Measurements from ENCODE around the gene SEM1. TPM values are rescaled to one million over a fixed set of nuclear protein-coding genes. Genes with fewer than 3 reads are reported as not detected.

SEM1 gene
- total RNA-seq, 2 experiments from 2014 or later, result 34.7 to 36.4 TPM

DNA sequence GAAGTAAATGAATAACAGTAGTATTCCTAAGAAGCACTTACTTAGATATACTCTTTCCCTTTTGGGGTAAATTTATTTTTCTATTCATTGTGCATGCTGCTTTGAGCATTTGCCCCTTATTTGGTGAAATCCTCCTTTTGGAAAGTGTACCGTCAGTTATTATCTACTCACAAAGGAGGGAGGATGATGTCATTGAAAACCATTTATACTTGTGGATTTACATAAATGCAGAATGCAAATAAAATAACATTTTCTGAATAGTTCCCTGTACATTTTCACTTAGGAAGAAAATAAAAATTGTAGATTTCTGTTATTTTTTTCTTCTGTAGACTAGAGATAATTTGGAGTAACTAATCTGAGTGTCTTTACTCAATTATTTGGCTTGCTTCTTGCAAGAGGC is 29.5 kb upstream of the SEM1 start:
- CTCF ChIA-PET, result no interaction called here
- no peaks in the 10 kb centered on the region for H3K9me3 Mint-ChIP-seq
- no peak for ATAC-seq
- intact Hi-C loops (cut with micrococcal nuclease), result no loop called here
- no peak overlapping the region for H3K4me3 Mint-ChIP-seq
- TF ChIP-seq, protein P1, sequence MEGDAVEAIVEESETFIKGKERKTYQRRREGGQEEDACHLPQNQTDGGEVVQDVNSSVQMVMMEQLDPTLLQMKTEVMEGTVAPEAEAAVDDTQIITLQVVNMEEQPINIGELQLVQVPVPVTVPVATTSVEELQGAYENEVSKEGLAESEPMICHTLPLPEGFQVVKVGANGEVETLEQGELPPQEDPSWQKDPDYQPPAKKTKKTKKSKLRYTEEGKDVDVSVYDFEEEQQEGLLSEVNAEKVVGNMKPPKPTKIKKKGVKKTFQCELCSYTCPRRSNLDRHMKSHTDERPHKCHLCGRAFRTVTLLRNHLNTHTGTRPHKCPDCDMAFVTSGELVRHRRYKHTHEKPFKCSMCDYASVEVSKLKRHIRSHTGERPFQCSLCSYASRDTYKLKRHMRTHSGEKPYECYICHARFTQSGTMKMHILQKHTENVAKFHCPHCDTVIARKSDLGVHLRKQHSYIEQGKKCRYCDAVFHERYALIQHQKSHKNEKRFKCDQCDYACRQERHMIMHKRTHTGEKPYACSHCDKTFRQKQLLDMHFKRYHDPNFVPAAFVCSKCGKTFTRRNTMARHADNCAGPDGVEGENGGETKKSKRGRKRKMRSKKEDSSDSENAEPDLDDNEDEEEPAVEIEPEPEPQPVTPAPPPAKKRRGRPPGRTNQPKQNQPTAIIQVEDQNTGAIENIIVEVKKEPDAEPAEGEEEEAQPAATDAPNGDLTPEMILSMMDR (IDR thresholded peaks at IDR 0.05), result no peak
- H3K36me3 Mint-ChIP-seq (ENCODE audit: low read depth), result no peaks in the 10 kb centered on the region
- no peak overlapping the region for H3K27ac Mint-ChIP-seq
- POLR2A ChIA-PET, result no interaction called here
- peaks cover 16% of the 10 kb centered on the region for H3K27me3 Mint-ChIP-seq
- DNase-seq, result no peak
- H3K4me1 Mint-ChIP-seq (ENCODE audit: low read depth), result no peaks in the 10 kb centered on the region

DNA sequence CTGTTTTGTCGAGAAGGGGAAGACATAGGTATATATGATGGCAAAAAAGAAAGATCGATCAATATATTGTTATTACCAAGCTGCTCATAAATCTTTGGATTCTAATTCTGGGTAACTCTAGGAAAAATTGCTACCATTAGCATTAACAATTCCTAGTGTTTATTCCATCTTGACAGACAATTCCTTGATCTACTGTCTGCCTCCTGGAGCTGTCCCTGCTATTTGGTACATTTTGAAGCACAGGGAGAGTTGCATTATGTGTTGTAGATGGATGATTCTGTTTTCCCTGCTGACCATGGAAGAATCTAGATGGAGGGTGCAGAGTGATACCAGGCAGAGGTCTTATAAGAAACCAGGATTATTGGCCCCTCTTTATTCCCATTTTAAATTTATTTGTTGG is 29.1 kb upstream of the SEM1 start:
- H3K4me1 Mint-ChIP-seq (ENCODE audit: low read depth), result no peaks in the 10 kb centered on the region
- ChIA-PET CTCF (no interaction called here), POLR2A (no interaction called here)
- DNase-seq, result no peak
- no peaks in the 10 kb centered on the region for H3K9me3 Mint-ChIP-seq
- H3K36me3 Mint-ChIP-seq (ENCODE audit: low read depth), result no peaks in the 10 kb centered on the region
- intact Hi-C loops (cut with micrococcal nuclease), result no loop called here
- no peak overlapping the region for H3K27ac Mint-ChIP-seq
- no peak overlapping the region for H3K4me3 Mint-ChIP-seq
- TF ChIP-seq, protein P1 (IDR thresholded peaks at IDR 0.05), result no peak
- H3K27me3 Mint-ChIP-seq, result peaks cover 16% of the 10 kb centered on the region
- no peak for ATAC-seq

DNA sequence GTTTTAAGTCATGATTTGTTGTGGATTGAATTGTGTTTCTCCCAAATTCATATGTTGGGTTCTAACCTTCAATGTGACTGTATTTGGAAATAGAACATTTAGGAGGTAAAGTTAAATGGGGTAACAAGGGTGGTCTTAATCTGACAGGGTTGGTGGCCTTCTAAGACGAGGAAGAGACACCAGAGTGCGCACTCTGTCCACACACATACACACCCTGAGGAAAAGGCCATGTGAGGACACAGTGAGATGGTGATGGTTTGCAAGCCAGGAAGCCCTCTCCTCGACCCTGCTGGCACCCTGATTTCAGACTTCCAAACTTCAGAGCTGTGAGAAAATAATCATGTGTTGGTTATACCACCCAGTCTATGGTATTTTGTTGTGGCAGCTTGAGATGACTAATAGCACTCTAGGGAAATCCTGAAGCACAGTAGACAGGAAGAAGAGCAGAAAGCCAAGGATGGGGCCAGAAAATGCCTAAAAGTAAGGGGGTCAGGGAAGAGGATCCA is 28.0 kb upstream of the SEM1 start:
- Mint-ChIP-seq H3K4me3 (no peak overlapping the region), H3K27ac (no peak overlapping the region), H3K27me3 (peaks cover 16% of the 10 kb centered on the region), H3K36me3 (ENCODE audit: low read depth) (no peaks in the 10 kb centered on the region), H3K9me3 (no peaks in the 10 kb centered on the region), H3K4me1 (ENCODE audit: low read depth) (no peaks in the 10 kb centered on the region)
- POLR2A ChIA-PET, result no interaction called here
- DNase-seq, result no peak
- TF ChIP-seq, protein P1 (IDR thresholded peaks at IDR 0.05), result no peak
- ATAC-seq, result no peak
- intact Hi-C loops (cut with micrococcal nuclease), result no loop called here
- CTCF ChIA-PET, result no interaction called here

DNA sequence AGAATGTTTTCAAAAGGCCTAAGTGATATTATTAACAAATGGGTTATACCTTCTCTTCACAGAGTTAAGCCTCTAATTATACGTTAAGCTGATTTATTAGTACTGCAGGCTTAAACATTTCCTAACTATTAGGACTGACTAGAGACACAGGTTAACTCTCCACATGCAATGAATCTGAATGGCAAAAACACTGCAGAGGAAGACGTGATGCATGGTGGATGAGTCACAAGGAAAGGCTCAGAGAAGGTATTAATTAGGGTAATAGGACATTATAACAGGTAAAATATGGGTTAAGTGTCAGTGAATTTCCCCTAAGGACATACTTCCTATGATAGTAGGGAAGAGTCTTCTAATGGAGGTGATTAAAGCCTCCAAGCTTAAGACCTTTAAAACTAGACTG is 24.7 kb upstream of the SEM1 start:
- ChIA-PET POLR2A (no interaction called here), CTCF (interaction anchor here (1.5 kb wide), 1 partner anchor 16 kb away, joined by 3 read pairs; no protein-coding TSS in a partner anchor)
- Mint-ChIP-seq H3K36me3 (ENCODE audit: low read depth) (no peaks in the 10 kb centered on the region), H3K4me3 (no peak overlapping the region), H3K9me3 (no peaks in the 10 kb centered on the region), H3K27me3 (peaks cover 8% of the 10 kb centered on the region), H3K4me1 (ENCODE audit: low read depth) (no peaks in the 10 kb centered on the region), H3K27ac (no peak overlapping the region)
- DNase-seq (no peak), ATAC-seq (no peak)
- TF ChIP-seq, protein P1 (IDR thresholded peaks at IDR 0.05), result no peak
- intact Hi-C loops (cut with micrococcal nuclease), result no loop called here

DNA sequence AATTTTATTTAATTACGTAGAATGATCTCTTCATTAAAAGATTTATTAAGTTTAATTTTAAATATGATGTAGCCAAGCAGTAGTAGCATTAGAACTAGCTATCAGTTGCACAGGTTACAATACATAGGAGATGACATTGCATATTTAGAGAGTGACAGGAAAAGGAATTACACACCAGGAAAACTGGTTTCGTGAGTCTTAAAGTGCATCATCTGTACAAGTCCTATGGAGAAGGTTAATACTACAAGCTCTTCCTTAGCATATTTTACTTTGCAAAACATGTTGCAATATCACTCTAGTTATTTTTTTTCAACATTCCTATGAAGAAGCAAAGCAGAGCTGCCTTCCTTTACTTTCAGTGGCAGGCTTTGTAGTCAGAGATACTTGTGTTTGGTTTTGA is 20.2 kb upstream of the SEM1 start:
- H3K36me3 Mint-ChIP-seq (ENCODE audit: low read depth), result no peaks in the 10 kb centered on the region
- TF ChIP-seq, protein P1 (IDR thresholded peaks at IDR 0.05), result no peak
- no peak for DNase-seq
- ChIA-PET POLR2A (no interaction called here), CTCF (no interaction called here)
- H3K9me3 Mint-ChIP-seq, result no peaks in the 10 kb centered on the region
- no peaks in the 10 kb centered on the region for H3K4me1 Mint-ChIP-seq (ENCODE audit: low read depth)
- intact Hi-C loops (cut with micrococcal nuclease), result no loop called here
- H3K27me3 Mint-ChIP-seq, result peaks cover 11% of the 10 kb centered on the region
- no peak overlapping the region for H3K4me3 Mint-ChIP-seq
- no peak overlapping the region for H3K27ac Mint-ChIP-seq
- no peak for ATAC-seq

All from activated CD8-positive, alpha-beta T cell treated with anti-CD3 and anti-CD28 coated beads for 36 hours (primary cell).